Right forelimb (tissue), 1 donor: Measurements from ENCODE around the gene ABCB7.
"Not testable (repeated sequence)": the region's sequence is repeated elsewhere in the genome, so short reads cannot be mapped to it uniquely, and the experiment has no call there.

ENCODE experiments used
- DNase-seq: peaks from one replicate; pipeline ENCODE4 v3.0.0-alpha.2; 2018

ABCB7 gene

GRCh38 chrX:75096331-75096730 is 59.8 kb downstream of the ABCB7 start:
- DNase-seq = no peak

- DNase-seq = no peak
Measured at GRCh38 chrX:75086731-75087195, 69.3 kb downstream of the ABCB7 start.

DNA sequence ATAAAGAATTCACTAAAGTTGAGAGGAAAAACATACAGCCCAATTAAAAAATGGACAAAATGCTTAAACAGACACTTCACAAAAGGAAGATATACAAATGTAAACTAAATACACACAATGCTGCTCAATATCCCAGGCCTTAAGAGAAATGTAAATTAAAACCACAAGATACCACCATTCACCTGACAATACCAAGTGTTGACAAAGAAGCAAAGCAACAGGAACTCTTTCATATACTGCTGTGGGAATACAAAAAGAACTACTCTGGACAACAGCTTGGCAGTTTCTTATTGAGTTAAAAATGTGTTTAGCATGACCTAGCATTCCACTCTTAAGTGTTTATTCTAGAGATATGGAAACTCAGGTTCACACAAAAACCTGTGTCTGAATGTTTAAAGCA is 71.3 kb downstream of the ABCB7 start:
- no peak for DNase-seq

- no peak for DNase-seq
Measured at GRCh38 chrX:75076429-75076828, 79.7 kb downstream of the ABCB7 start.

DNA sequence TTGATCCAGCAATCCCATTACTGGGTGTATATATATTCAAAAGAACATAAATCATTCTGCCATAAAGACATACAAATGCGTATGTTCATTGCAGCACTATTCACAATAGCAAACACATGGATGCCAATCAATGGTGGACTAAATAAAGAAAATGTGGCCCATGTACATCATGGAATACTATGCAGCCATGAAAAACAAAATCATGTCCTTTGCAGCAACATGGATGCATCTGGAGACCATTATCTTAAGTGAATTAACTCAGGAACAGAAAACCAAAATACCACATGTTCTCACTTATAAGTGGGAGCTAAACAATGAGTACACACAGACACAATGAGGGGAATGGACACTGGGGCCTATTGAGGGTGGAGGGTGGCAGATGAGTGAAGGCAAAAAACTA is 81.6 kb downstream of the ABCB7 start:
- DNase-seq = no peak

GRCh38 chrX:75071334-75071733 is 84.7 kb downstream of the ABCB7 start:
- DNase-seq = no peak

DNA sequence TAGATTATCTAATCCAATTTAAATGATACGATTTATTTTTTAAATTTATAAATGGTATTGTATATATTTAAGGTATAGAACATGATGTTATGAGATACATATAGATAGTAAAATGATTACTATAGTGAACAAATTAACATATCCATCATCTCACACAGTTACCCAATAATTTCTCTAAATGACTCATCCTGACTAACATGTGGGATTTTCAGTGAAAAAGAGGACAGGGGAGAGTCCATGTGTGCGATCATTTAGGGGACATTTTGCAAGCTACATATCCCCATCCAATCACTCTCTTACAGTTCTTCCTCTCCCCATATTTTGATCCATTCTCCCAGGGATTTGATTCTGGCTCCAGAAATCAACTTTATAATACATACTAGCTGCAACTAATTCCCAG is 88.2 kb downstream of the ABCB7 start:
- no peak for DNase-seq

DNA sequence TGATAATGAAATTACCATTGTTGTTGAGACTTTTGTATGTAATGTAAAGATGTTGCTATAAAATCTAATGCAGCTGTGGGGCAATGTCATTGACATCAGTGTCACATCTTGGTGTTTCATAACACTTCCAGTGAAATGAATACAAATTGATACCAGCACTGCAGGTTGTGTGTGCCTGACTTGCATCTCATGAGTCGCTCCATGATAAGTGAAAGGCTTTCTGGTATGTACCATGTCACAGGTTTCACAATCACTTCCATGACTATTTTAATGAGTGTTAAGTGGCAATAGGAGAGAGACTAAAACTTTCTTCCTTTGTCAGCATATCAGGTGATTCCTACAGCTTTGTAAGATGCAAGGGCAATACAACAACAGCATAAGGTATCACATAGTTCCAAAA is 94.4 kb downstream of the ABCB7 start:
- DNase-seq = no peak

DNA sequence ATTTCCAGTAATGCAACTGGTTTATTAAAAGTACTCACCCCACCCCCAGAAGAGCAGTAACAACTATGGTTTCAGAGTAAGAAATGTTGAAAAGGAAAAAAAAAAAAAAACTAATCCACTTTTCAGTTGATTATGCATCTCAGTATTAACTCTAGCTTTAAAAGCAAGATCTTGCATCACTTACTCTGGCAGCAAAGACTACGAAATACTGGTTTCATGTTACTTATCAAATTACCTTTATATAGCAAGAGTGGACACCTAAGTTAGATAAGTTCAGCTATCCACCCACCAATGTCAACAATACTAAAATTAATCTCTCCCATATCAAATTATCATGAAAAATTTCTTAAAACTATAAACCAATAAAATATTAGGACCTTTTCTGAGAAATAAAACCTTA is 105.0 kb downstream of the ABCB7 start:
- DNase-seq = no peak

DNA sequence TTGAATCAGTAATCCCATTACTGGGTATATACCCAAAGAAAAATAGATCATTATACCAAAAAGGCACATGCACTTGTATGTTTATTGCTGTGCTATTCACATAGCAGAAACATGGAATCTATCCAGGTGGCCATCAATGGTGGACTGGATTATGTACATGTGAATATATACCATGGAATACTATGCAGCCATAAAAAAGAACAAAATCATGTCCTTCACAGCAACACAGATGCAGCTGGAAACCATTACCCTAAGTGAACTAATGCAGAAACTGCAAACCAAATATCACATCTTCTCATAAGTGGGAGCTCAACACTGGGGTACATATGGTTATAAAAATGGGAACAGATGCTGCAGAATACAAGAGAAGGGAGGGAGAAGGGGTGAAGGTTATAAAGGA is 110.7 kb downstream of the ABCB7 start:
- no peak for DNase-seq

DNA sequence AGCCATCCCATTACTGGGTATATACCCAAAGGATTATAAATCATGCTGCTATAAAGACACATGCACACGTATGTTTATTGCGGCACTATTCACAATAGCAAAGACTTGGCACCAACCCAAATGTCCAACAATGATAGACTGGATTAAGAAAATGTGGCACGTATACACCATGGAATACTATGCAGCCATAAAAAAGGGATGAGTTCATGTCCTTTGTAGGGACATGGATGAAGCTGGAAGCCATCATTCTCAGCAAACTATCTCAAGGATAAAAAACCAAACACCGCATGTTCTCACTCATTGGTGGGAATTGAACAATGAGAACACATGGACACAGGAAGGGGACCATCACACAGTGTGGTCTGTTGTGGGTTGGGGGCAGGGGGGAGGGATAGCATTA is 111.9 kb downstream of the ABCB7 start:
- not testable (repeated sequence) for DNase-seq

- no peak for DNase-seq
Measured at GRCh38 chrX:75038925-75039324, 117.2 kb downstream of the ABCB7 start.
